Measurements from ENCODE around the gene PDE1A. TPM values are rescaled to one million over a fixed set of nuclear protein-coding genes. Genes with fewer than 3 reads are reported as not detected.

Gene PDE1A
- total RNA-seq, 1 experiment from 2014 or later: 0.11 TPM

DNA sequence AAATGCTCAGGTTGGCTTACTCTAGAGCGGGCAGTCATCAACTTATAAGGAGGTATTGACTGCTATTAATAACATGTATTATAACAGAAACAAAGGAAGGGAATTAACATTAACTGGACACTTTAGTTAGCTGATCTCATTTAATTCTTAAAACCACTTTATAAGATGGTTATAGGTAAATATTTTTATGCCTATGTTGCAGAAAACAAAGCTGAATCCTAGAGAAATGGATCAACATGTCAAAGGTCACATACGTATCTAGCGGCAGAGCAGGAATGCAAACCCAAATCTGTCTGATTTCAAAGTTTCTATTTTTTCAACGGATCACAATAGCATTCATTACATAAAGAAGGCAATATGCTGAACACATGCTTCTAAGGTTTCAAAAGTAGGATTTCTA, 200.0 kb downstream of the PDE1A start:
- intact Hi-C loops (cut with micrococcal nuclease; ENCODE audit: unreplicated experiment): no loop called here
- Histone ChIP-seq H3K4me2 (no peak overlapping the region), H3K79me2 (ENCODE audit: low read depth) (no peaks in the 10 kb centered on the region), H3K27ac (no peak overlapping the region), H3K4me1 (replicated peaks; ENCODE audit: insufficient read depth) (no peaks in the 10 kb centered on the region), H3K27me3 (ENCODE audit: insufficient read depth, low read depth) (no peaks in the 10 kb centered on the region), H3K36me3 (ENCODE audit: low read depth) (no peaks in the 10 kb centered on the region), H2AFZ (no peak overlapping the region), H3K9me3 (ENCODE audit: insufficient read depth, low read depth) (no peaks in the 10 kb centered on the region), H3F3A (ENCODE audit: insufficient read depth, low read depth) (no peaks in the 10 kb centered on the region), H4K20me1 (ENCODE audit: insufficient read depth) (no peaks in the 10 kb centered on the region), H3K9me2 (ENCODE audit: insufficient read depth) (no peaks in the 10 kb centered on the region; the same call in 1 of the 2 replicates), H3K4me3 (no peak overlapping the region)
- ChIA-PET POLR2A (ENCODE audit: unreplicated experiment) (no interaction called here), CTCF (no interaction called here)
- TF ChIP-seq CTCF (conservative IDR thresholded peaks at IDR 0.05) (no peak), EZH2 (IDR thresholded peaks at IDR 0.05; ENCODE audit: low read depth) (no peak)
- no TSS peak for BruUV-seq (replicated peaks)
- no peak for DNase-seq

- no peaks in the 10 kb centered on the region for H3F3A ChIP-seq (ENCODE audit: insufficient read depth, low read depth)
- ChIA-PET CTCF (no interaction called here), POLR2A (ENCODE audit: unreplicated experiment) (no interaction called here)
- H4K20me1 ChIP-seq (ENCODE audit: insufficient read depth): no peaks in the 10 kb centered on the region
- H3K9me2 ChIP-seq (ENCODE audit: insufficient read depth): no peaks in the 10 kb centered on the region; the same call in 1 of the 2 replicates
- no peaks in the 10 kb centered on the region for H3K9me3 ChIP-seq (ENCODE audit: insufficient read depth, low read depth)
- no TSS peak for BruUV-seq (replicated peaks)
- H3K4me1 ChIP-seq (replicated peaks; ENCODE audit: insufficient read depth): no peaks in the 10 kb centered on the region
- TF ChIP-seq CTCF (conservative IDR thresholded peaks at IDR 0.05) (no peak), EZH2 (IDR thresholded peaks at IDR 0.05; ENCODE audit: low read depth) (no peak)
- intact Hi-C loops (cut with micrococcal nuclease; ENCODE audit: unreplicated experiment): no loop called here
- H3K4me2 ChIP-seq: no peak overlapping the region
- H2AFZ ChIP-seq: no peak overlapping the region; the same call in 1 of the 2 replicates
- no peak overlapping the region for H3K27ac ChIP-seq
- H3K36me3 ChIP-seq (ENCODE audit: low read depth): no peaks in the 10 kb centered on the region
- no peaks in the 10 kb centered on the region for H3K79me2 ChIP-seq (ENCODE audit: low read depth)
- no peak overlapping the region for H3K4me3 ChIP-seq
- no peaks in the 10 kb centered on the region for H3K27me3 ChIP-seq (ENCODE audit: insufficient read depth, low read depth)
- no peak for DNase-seq
Observed at GRCh38 chr2:182224669-182225068, 202.2 kb downstream of the PDE1A start.

GRCh38 chr2:182220998-182221397, 205.8 kb downstream of the PDE1A start:
- TF ChIP-seq CTCF (conservative IDR thresholded peaks at IDR 0.05): no peak
- ChIA-PET POLR2A (ENCODE audit: unreplicated experiment) (no interaction called here), CTCF (no interaction called here)
- BruUV-seq (replicated peaks): no TSS peak
- no peaks in the 10 kb centered on the region for H3K36me3 ChIP-seq (ENCODE audit: low read depth)
- no peaks in the 10 kb centered on the region for H3K79me2 ChIP-seq (ENCODE audit: low read depth)
- no peaks in the 10 kb centered on the region for H3K4me1 ChIP-seq (replicated peaks; ENCODE audit: insufficient read depth)
- no peak overlapping the region for H3K27ac ChIP-seq
- H3K27me3 ChIP-seq (ENCODE audit: insufficient read depth, low read depth): no peaks in the 10 kb centered on the region
- intact Hi-C loops (cut with micrococcal nuclease; ENCODE audit: unreplicated experiment): no loop called here
- no peak overlapping the region for H3K4me3 ChIP-seq
- no peak for DNase-seq
- no peak overlapping the region for H3K4me2 ChIP-seq
- H3K9me2 ChIP-seq (ENCODE audit: insufficient read depth): no peaks in the 10 kb centered on the region; the same call in 1 of the 2 replicates
- no peaks in the 10 kb centered on the region for H3F3A ChIP-seq (ENCODE audit: insufficient read depth, low read depth)
- no peaks in the 10 kb centered on the region for H4K20me1 ChIP-seq (ENCODE audit: insufficient read depth)
- peak overlapping the region; percentile 37; the same call in 1 of the 2 replicates for H2AFZ ChIP-seq
- no peaks in the 10 kb centered on the region for H3K9me3 ChIP-seq (ENCODE audit: insufficient read depth, low read depth)
